Brain microvascular endothelial cell (primary cell): ENCODE measurements around the gene YWHAE.
A peak's percentile ranks its signal among the peaks of the same experiment; 100 is the strongest.
"Not testable (repeated sequence)": the region's sequence is repeated elsewhere in the genome, so short reads cannot be mapped to it uniquely, and the experiment has no call there.

ENCODE experiments used
- DNase-seq: peaks from one replicate; pipeline ENCODE4 v3.0.0-alpha.2; 2020
- H3K27ac ChIP-seq: fragments of 250-450 bp; sonication (Bioruptor Pico); 2 replicates; pipeline ENCODE4 v1.5.1; 2020; ENCODE audit warnings: mild to moderate bottlenecking, moderate library complexity
- H3K27me3 ChIP-seq: fragments of 250-450 bp; sonication (Bioruptor Pico); replicated peaks from 2 replicates; pipeline ENCODE4 v1.5.1; 2020; ENCODE audit warnings: mild to moderate bottlenecking
- H3K36me3 ChIP-seq: fragments of 250-450 bp; sonication (Bioruptor Pico); replicated peaks from 2 replicates; pipeline ENCODE4 v1.5.1; 2020; ENCODE audit warnings: mild to moderate bottlenecking
- H3K4me3 ChIP-seq: 2 replicates; pipeline ENCODE4 v1.5.1; 2011; ENCODE audit warnings: low read depth, mild to moderate bottlenecking, control low read depth, low read length, moderate library complexity
- in situ Hi-C: cut with HindIII; loops from 2 replicates; pipeline ENCODE4 v1.10.0; 2017; ENCODE audit warnings: low sequenced_read_pairs, low pct_ligation_motif_present
- TF ChIP-seq, protein P1 (sequence below): IDR thresholded peaks from 2 replicates; pipeline ENCODE4 v1.5.1; 2011; ENCODE audit warnings: low read depth, mild to moderate bottlenecking, moderate library complexity, low read length, control low read depth, inconsistent platforms; ENCODE audit errors: missing control alignments

Gene YWHAE

DNA sequence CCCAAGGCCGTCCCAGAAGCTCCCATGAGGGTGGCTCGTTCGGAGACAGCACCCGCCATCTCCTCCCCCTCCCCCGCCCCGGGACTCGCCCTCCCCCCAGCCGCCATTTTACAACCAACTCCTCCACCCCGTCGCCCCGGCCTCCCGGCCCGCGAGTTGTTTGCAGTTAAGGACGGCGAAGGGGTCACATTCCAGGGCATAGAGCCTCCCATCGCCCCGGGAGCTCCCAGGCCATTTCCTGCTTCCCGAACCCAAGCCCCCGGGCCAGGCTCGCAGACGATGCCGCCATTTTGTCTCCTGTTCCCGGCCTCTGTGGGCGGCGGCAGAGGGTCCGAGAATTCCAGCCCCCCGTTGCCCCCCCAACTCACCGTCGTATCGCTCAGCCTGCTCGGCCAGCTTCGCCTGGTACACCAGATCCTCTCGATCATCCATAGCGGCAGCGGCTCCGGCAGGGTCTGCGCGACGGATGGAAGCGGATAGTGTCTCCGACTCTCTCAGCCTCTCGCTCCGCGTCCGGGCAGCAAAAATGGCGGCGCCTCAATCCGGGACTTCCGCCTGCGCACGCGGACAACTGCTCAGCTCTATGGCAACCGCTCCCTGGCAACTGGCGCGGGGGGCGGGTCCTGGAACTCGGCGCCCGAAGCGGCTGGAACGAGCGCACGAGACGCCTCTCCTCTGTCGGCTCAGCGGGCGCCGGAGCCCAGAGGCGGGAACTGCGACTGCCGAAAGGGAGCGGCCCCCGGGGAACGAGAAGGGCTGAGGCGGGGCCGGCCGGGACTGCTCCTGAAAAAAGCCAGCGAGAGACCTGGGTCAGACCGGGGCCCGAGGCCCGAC, at the start of gene YWHAE:
Gene YWHAE, minus strand, starts transcription at position 544 of the 834 bp plus-strand sequence. Its CDS starts 112 bp downstream, at position 432.
- Histone ChIP-seq H3K27me3 (no peaks in the 10 kb centered on the region), H3K4me3 (peak within 1 kb of the TSS; percentile 93), H3K27ac (peak within 1 kb of the TSS; percentile 98), H3K36me3 (peaks cover 6% of the 10 kb centered on the region)
- TF ChIP-seq, protein P1, sequence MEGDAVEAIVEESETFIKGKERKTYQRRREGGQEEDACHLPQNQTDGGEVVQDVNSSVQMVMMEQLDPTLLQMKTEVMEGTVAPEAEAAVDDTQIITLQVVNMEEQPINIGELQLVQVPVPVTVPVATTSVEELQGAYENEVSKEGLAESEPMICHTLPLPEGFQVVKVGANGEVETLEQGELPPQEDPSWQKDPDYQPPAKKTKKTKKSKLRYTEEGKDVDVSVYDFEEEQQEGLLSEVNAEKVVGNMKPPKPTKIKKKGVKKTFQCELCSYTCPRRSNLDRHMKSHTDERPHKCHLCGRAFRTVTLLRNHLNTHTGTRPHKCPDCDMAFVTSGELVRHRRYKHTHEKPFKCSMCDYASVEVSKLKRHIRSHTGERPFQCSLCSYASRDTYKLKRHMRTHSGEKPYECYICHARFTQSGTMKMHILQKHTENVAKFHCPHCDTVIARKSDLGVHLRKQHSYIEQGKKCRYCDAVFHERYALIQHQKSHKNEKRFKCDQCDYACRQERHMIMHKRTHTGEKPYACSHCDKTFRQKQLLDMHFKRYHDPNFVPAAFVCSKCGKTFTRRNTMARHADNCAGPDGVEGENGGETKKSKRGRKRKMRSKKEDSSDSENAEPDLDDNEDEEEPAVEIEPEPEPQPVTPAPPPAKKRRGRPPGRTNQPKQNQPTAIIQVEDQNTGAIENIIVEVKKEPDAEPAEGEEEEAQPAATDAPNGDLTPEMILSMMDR: no peak
- in situ Hi-C loops: no loop called here
- peak; percentile 94 for DNase-seq

DNA sequence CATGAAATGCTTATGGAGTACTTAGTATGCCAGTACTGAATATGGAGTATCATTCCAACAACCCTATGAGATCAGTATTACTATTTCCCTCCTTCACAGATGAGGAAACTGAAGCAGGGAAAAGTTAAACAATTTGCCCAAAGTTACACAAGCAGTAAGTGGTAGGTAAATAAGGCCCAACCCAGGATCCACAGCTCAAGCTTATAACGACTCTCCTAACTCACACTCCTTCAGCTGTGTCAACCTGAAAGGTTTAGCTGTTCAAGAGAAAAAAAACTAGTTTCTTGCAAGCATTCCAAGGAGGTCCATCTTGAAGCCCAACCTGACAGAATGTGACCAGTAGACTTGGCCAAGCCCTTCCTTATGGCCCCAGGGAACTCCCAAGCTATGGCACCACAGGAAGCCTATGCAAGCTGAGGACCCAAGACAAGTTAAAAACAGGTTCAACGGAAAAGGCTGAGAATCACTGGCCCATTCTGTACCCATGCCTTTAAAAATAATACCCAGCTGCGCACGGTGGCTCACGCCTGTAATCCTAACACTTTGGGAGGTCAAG, 49.5 kb upstream of the YWHAE start:
- H3K36me3 ChIP-seq: peaks cover 10% of the 10 kb centered on the region
- TF ChIP-seq, protein P1: no peak
- no peak for DNase-seq
- H3K27me3 ChIP-seq: no peaks in the 10 kb centered on the region
- no peak overlapping the region for H3K27ac ChIP-seq
- H3K4me3 ChIP-seq: no peak overlapping the region
- in situ Hi-C loops: no loop called here

DNA sequence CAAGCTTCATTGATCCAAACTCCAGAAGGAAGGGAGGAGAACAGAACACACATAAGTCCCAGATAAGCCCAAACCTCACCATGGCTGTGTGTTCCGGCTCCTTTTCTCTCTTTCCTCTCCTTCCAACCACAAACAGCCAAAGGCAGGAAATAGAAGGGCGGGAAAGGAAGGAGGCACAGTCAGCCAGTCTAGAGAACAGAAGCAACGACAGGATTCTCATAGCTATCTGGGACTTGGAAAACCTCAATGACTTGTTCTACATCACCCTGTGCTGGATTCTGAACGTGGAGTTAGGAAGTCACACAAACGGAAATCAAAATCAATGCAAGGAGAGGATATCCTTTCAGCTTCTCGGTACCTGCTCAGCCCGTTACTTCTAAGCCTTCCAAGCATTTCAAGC, 47.0 kb upstream of the YWHAE start:
- no peak for DNase-seq
- no peaks in the 10 kb centered on the region for H3K27me3 ChIP-seq
- H3K36me3 ChIP-seq: peaks cover 6% of the 10 kb centered on the region
- in situ Hi-C loops: no loop called here
- H3K4me3 ChIP-seq: no peak overlapping the region
- TF ChIP-seq, protein P1: no peak
- H3K27ac ChIP-seq: no peak overlapping the region

DNA sequence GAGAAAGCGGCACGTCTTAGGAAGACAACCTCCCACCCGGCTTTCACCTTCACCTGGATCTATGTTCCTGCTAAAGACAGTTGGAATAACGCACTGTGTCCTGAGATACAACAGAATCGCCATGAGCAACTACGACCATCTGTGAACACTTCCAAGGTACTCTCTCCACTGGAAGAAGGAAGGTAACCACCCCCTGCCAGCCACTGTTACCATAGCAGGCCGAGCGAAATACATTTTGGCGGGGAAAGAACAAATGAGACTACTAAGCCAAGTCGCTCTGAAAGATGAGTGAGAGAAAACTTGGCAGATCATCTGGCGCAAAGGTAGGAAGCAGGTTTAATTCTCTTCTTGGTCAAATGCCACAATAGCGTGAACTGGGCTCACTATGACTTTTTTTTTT, 46.2 kb upstream of the YWHAE start:
- H3K27ac ChIP-seq: no peak overlapping the region
- no peak for DNase-seq
- TF ChIP-seq, protein P1: no peak
- H3K4me3 ChIP-seq: no peak overlapping the region
- in situ Hi-C loops: no loop called here
- H3K36me3 ChIP-seq: peaks cover 6% of the 10 kb centered on the region
- H3K27me3 ChIP-seq: no peaks in the 10 kb centered on the region

DNA sequence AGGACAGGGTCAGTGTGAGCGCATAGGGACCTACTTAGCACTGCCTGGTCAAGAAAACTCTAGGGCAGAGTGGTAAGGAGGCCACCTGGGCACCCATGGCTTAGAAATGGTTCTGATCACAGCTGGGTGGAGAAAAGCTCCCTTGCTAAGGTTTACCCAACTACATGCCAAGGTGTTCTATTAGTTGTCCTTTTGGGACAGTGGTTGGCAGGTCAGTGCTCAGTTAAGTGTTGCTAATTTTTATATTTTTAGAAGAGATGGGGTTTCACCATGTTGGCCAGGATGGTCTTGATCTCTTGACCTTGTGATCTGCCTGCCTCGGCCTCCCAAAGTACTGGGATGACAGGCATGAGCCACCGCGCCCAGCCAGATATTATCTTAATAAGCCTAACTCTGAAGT, 45.7 kb upstream of the YWHAE start:
- H3K27ac ChIP-seq, H3K4me3 ChIP-seq, H3K36me3 ChIP-seq, H3K27me3 ChIP-seq, DNase-seq, in situ Hi-C loops: not testable (repeated sequence)

DNA sequence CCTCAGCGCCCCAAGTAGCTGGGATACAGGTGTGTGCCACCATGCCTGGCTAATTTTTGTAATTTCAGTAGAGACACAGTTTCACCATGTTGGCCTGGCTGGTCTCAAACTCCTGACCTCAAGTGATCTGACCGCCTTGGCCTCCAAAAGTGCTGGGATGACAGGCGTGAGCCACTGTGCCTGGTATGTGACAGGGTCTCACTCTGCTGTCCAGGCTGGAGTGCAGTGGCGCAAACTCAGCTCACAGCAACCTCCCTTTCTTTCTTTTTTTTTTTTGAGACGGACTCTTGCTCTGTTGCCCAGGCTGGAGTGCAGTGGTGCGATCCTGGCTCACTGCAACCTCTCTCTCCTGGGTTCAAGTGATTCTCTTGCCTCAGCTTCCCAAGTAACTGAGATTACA, 42.7 kb upstream of the YWHAE start:
- H3K4me3 ChIP-seq, DNase-seq, H3K27me3 ChIP-seq, in situ Hi-C loops, H3K27ac ChIP-seq: not testable (repeated sequence)
- H3K36me3 ChIP-seq: peaks cover 12% of the 10 kb centered on the region
